IMR-90 (cell line): ENCODE data around the gene COG4. TPM values are rescaled to one million over a fixed set of nuclear protein-coding genes. Genes with fewer than 3 reads are reported as not detected.
A peak's percentile ranks its signal among the peaks of the same experiment; 100 is the strongest.

Experiments used
- ATAC-seq: fragments of 200-7000 bp; cut with Tn5 transposase; 2 replicates; pipeline ENCODE4 v1.9.1; 2020; ENCODE audit warnings: low read depth, mild to moderate bottlenecking, moderate library complexity
- BruUV-seq: library from RNA; stranded (reverse); fragments of 400-500 nt; replicated peaks from 2 replicates; lab custom pipeline; 2021; lab: Mats Ljungman, UMichigan
- CTCF ChIA-PET: fragments of 300-600 bp; formaldehyde crosslinking; extraction: SDS; loops from one replicate; lab custom pipeline; 2021; ENCODE audit warnings: antibody characterized with exemption; lab: Yijun Ruan, JAX
- POLR2A ChIA-PET: fragments of 300-600 bp; sonication (Branson Sonifier 250); formaldehyde crosslinking; loops from one replicate; lab custom pipeline; 2022; ENCODE audit warnings: antibody characterized with exemption; ENCODE audit not compliant: unreplicated experiment; lab: Charles Lee
- DNase-seq: peaks from one replicate; pipeline ENCODE4 v3.0.0; 2013
- H2AFZ ChIP-seq: replicated peaks from 2 replicates; pipeline ENCODE3; 2013; ENCODE audit warnings: low read length, mild to moderate bottlenecking; ENCODE audit not compliant: poor library complexity
- H2AK5ac ChIP-seq: 2 replicates; pipeline ENCODE4 v1.6.1; 2013; ENCODE audit warnings: low read depth, low read length, inconsistent platforms
- H2AK9ac ChIP-seq: replicated peaks from 2 replicates; pipeline ENCODE3; 2013; ENCODE audit warnings: mild to moderate bottlenecking, low read depth, low read length, moderate library complexity; ENCODE audit not compliant: poor library complexity
- H2BK120ac ChIP-seq: 2 replicates; pipeline ENCODE4 v1.6.1; 2013; ENCODE audit warnings: low read depth, low read length, inconsistent platforms
- H2BK15ac ChIP-seq: 3 replicates; pipeline ENCODE4 v1.6.1; 2013; ENCODE audit warnings: low read depth, low read length, inconsistent platforms
- H2BK20ac ChIP-seq: 2 replicates; pipeline ENCODE4 v1.6.1; 2013; ENCODE audit warnings: low read depth, mild to moderate bottlenecking, inconsistent platforms, low read length, moderate library complexity
- H2BK5ac ChIP-seq: 2 replicates; pipeline ENCODE4 v1.6.1; 2013; ENCODE audit warnings: mild to moderate bottlenecking, low read depth, low read length, inconsistent platforms; ENCODE audit not compliant: poor library complexity, severe bottlenecking
- H3K14ac ChIP-seq: replicated peaks from 2 replicates; pipeline ENCODE4 v1.6.1; 2013; ENCODE audit warnings: low read depth, low read length, inconsistent platforms
- H3K18ac ChIP-seq: 2 replicates; pipeline ENCODE4 v1.6.1; 2013; ENCODE audit warnings: low read depth, low read length, control low read depth
- H3K23ac ChIP-seq: 2 replicates; pipeline ENCODE4 v1.6.1; 2013; ENCODE audit warnings: low read depth, low read length, inconsistent platforms
- H3K27ac ChIP-seq: 2 replicates; pipeline ENCODE4 v1.5.1; 2013; ENCODE audit warnings: mild to moderate bottlenecking, control low read depth, low read length; ENCODE audit not compliant: insufficient read depth
- H3K27me3 ChIP-seq: 2 replicates; pipeline ENCODE4 v1.6.1; 2013; ENCODE audit warnings: low read length; ENCODE audit not compliant: control insufficient read depth, insufficient read depth
- H3K36me3 ChIP-seq: 2 replicates; pipeline ENCODE4 v1.6.1; 2013; ENCODE audit warnings: low read length, mixed read lengths; ENCODE audit not compliant: control insufficient read depth, insufficient read depth
- H3K4ac ChIP-seq: 2 replicates; pipeline ENCODE4 v1.6.1; 2013; ENCODE audit warnings: low read depth, low read length, inconsistent platforms
- H3K4me1 ChIP-seq: 2 replicates; pipeline ENCODE4 v1.6.1; 2013; ENCODE audit warnings: low read length, mixed read lengths; ENCODE audit not compliant: control insufficient read depth, insufficient read depth
- H3K4me2 ChIP-seq: 2 replicates; pipeline ENCODE4 v1.6.1; 2013; ENCODE audit warnings: low read depth, mild to moderate bottlenecking, control low read depth, low read length, moderate library complexity
- H3K4me3 ChIP-seq: 2 replicates; pipeline ENCODE4 v1.5.1; 2013; ENCODE audit warnings: low read depth, mild to moderate bottlenecking, control low read depth, low read length, moderate library complexity; ENCODE audit not compliant: insufficient read depth
- H3K56ac ChIP-seq: 2 replicates; pipeline ENCODE4 v1.6.1; 2013; ENCODE audit warnings: low read length, inconsistent platforms; ENCODE audit not compliant: insufficient read depth; ENCODE audit errors: extremely low read depth
- H3K79me1 ChIP-seq, 2 experiments: 2 replicates each; pipeline ENCODE4 v1.6.1; 2013; ENCODE audit warnings: low read length in 2 of 2, inconsistent platforms in 1 of 2, low read depth in 1 of 2
- H3K9ac ChIP-seq: 2 replicates; pipeline ENCODE4 v1.6.1; 2013; ENCODE audit warnings: low read depth, low read length, control low read depth
- H3K9me1 ChIP-seq: 2 replicates; pipeline ENCODE4 v1.6.1; 2013; ENCODE audit warnings: low read length, inconsistent platforms; ENCODE audit not compliant: insufficient read depth
- H3K9me3 ChIP-seq: 2 replicates; pipeline ENCODE4 v1.6.1; 2013; ENCODE audit warnings: low read length; ENCODE audit not compliant: control insufficient read depth, insufficient read depth
- H4K20me1 ChIP-seq: 2 replicates; pipeline ENCODE4 v1.6.1; 2013; ENCODE audit warnings: low read length, inconsistent platforms; ENCODE audit not compliant: insufficient read depth
- H4K5ac ChIP-seq: 2 replicates; pipeline ENCODE4 v1.6.1; 2013; ENCODE audit warnings: mild to moderate bottlenecking, low read depth, low read length, control low read depth
- H4K8ac ChIP-seq, 2 experiments: 2 replicates each; pipeline ENCODE4 v1.6.1; 2013; ENCODE audit warnings: low read depth in 2 of 2, low read length in 2 of 2, control low read depth in 1 of 2, inconsistent platforms in 1 of 2
- H4K91ac ChIP-seq: 2 replicates; pipeline ENCODE4 v1.6.1; 2013; ENCODE audit warnings: low read depth, low read length, inconsistent platforms; ENCODE audit not compliant: insufficient read depth
- BHLHE40 ChIP-seq: fragments of 150-350 bp; IDR thresholded peaks from 2 replicates; pipeline ENCODE4 v1.6.1; 2016; ENCODE audit warnings: mild to moderate bottlenecking, low read depth, low read length
- CHD1 ChIP-seq: IDR thresholded peaks from 2 replicates; pipeline ENCODE4 v1.6.1; 2012; ENCODE audit warnings: low read depth, low read length, improper control_type of control experiment
- FOS ChIP-seq: fragments of 150-350 bp; IDR thresholded peaks from 2 replicates; pipeline ENCODE4 v1.6.1; 2016; ENCODE audit warnings: low read depth, low read length
- MXI1 ChIP-seq: IDR thresholded peaks from 2 replicates; pipeline ENCODE4 v1.6.1; 2012; ENCODE audit warnings: low read depth, mild to moderate bottlenecking, low read length, moderate library complexity, borderline replicate concordance
- NFE2L2 ChIP-seq: fragments of 150-350 bp; IDR thresholded peaks from 2 replicates; pipeline ENCODE4 v1.6.1; 2016; ENCODE audit warnings: low read depth, mild to moderate bottlenecking, low read length
- POLR2A ChIP-seq: IDR thresholded peaks from 2 replicates; pipeline ENCODE4 v1.6.1; 2012; ENCODE audit warnings: mild to moderate bottlenecking, low read depth, low read length
- RCOR1 ChIP-seq: IDR thresholded peaks from 2 replicates; pipeline ENCODE4 v1.6.1; 2012; ENCODE audit warnings: mild to moderate bottlenecking, low read length, improper control_type of control experiment; ENCODE audit not compliant: insufficient replicate concordance
- USF2 ChIP-seq: fragments of 150-350 bp; IDR thresholded peaks from 2 replicates; pipeline ENCODE4 v1.6.1; 2017; ENCODE audit warnings: mild to moderate bottlenecking, antibody characterized with exemption, low read length, low read depth
- WGBS, 2 experiments: methylation state at CpG; one replicate each; pipeline versions ENCODE4 v1.1.5 to v1.1.7; 2013; ENCODE audit warnings: missing lambda C conversion rate in 2 of 2; ENCODE audit not compliant: insufficient read length in 1 of 2; ENCODE audit errors: extremely low coverage in 2 of 2; 5-methylcytosine and 5-hydroxymethylcytosine counted together
- dilution Hi-C: fragments of 300-500 bp; cut with HindIII; formaldehyde crosslinking; loops from one replicate; pipeline ENCODE4 v1.14.3; 2018; ENCODE audit warnings: low sequenced_read_pairs; ENCODE audit not compliant: unreplicated experiment
- in situ Hi-C: fragments of 300-500 bp; cut with MboI; formaldehyde crosslinking; loops from 3 replicates; pipeline ENCODE4 v1.14.3; 2019; ENCODE audit warnings: low sequenced_read_pairs, inconsistent platforms, mixed read lengths
- intact Hi-C: fragments of 100-400 bp; cut with micrococcal nuclease; formaldehyde crosslinking; loops from 2 replicates; pipeline ENCODE4 v1.10.0; 2022
- polyA plus RNA-seq, 3 experiments: library from polyadenylated mRNA; depleted of rRNA; stranded (reverse); fragments of >200 nt; gene quantifications; 2 replicates each; pipeline ENCODE4 v1.2.3, GENCODE V29; 2012; ENCODE audit warnings: low replicate concordance in 1 of 3
- total RNA-seq: library from RNA; depleted of rRNA; stranded (reverse); fragments of >200 nt; gene quantifications from 2 replicates; pipeline ENCODE4 v1.2.3, GENCODE V29; 2012

Gene COG4
- total and polyA plus RNA-seq, 2 of the 4 experiments (the other 2 are of a cell fraction), result 47.5 to 96.1 TPM

GRCh38 chr16:70476272-70477020 lies 46.9 kb downstream of the COG4 start:
- Histone ChIP-seq H3K23ac (peak overlapping the region; percentile 26; the same call in 1 of the 2 replicates), H3K4me3 (no peak overlapping the region), H2BK15ac (peak overlapping the region; percentile 23; the same call in 1 of the 3 replicates), H3K27me3 (no peaks in the 10 kb centered on the region), H2BK120ac (peak overlapping the region; percentile 89), H2BK5ac (peak overlapping the region; percentile 83), H3K9me1 (peaks cover 9% of the 10 kb centered on the region; the same call in 1 of the 2 replicates), H3K79me1 (peaks cover 0 to 4% of the 10 kb centered on the region in 2 experiments; a peak in 1 of 4 replicates), H2BK20ac (peak overlapping the region; percentile 86), H4K91ac (peak overlapping the region; percentile 78), H3K9ac (0 out of 2 replicates have a peak overlapping the region, but pooled peaks have one; percentile 0), H3K4ac (peak overlapping the region; percentile 91), H3K4me2 (peak overlapping the region; percentile 33), H3K18ac (peak overlapping the region; percentile 5), H4K8ac (peak overlapping the region; percentile 1 to 96; a peak in 2 of 4 replicates), H3K14ac (peak overlapping the region; percentile 73), H2AK9ac (peak overlapping the region; percentile 98), H2AFZ (peak overlapping the region; percentile 90), H3K9me3 (no peaks in the 10 kb centered on the region), H3K56ac (peak overlapping the region; percentile 21; the same call in 1 of the 2 replicates), H4K5ac (peak overlapping the region; percentile 37; the same call in 1 of the 2 replicates), H4K20me1 (no peaks in the 10 kb centered on the region), H2AK5ac (peak overlapping the region; percentile 94), H3K36me3 (peaks cover 41% of the 10 kb centered on the region), H3K4me1 (peaks cover 6% of the 10 kb centered on the region), H3K27ac (peak overlapping the region; percentile 27)
- intact Hi-C loops, result loop anchor here (5.0 kb wide), 1 partner anchor 79 kb away; no protein-coding TSS in a partner anchor
- ChIA-PET CTCF (no interaction called here), POLR2A (no interaction called here)
- BruUV-seq, result no TSS peak
- DNase-seq (peak; percentile 83), ATAC-seq (peak; percentile 91)
- WGBS, 2 experiments, result 75% methylated on average over 10 of the region's 13 CpGs; no CpG with 5 or more reads in 1 of the 2 experiments
- dilution Hi-C loops, result no loop called here
- in situ Hi-C loops, result no loop called here
- TF ChIP-seq BHLHE40 (0 out of 2 replicates have a peak, but pooled peaks have one; percentile 29), FOS (peak; percentile 83; the same call in 1 of the 2 replicates), NFE2L2 (no peak), CHD1 (no peak), RCOR1 (no peak), POLR2A (no peak), MXI1 (no peak), USF2 (no peak)
